Heart right ventricle (tissue), 16 donors: ENCODE results near the gene HOXA1. TPM values are rescaled to one million over a fixed set of nuclear protein-coding genes. Genes with fewer than 3 reads are reported as not detected.
A peak's percentile ranks its signal among the peaks of the same experiment; 100 is the strongest.

Experiments
- ATAC-seq, 8 donors: fragments of 200-7000 bp; cut with Tn5 transposase; one replicate each; pipeline ENCODE4 v1.9.1; 2020; ENCODE audit warnings: mild to moderate bottlenecking in 8 of 8, moderate library complexity in 8 of 8, moderate number of reproducible peaks in 1 of 8
- DNase-seq, 2 donors: peaks; one replicate each; pipeline ENCODE4 v3.0.0-alpha.2; 2020
- H3K27ac ChIP-seq, 10 donors: fragments of 200-600 bp; sonication (generic) in 2 of 10; one replicate each; pipeline versions ENCODE4 v1.5.0 to v1.8.0; 2020 to 2022; ENCODE audit warnings: mild to moderate bottlenecking in 3 of 10
- H3K27me3 ChIP-seq, 7 donors: fragments of 200-600 bp; one replicate each; pipeline ENCODE4 v1.8.0; 2021 to 2022; ENCODE audit warnings: mild to moderate bottlenecking in 2 of 7
- H3K36me3 ChIP-seq, 9 donors: fragments of 200-600 bp; sonication (generic) in 1 of 9; one replicate each; pipeline versions ENCODE4 v1.5.0 to v1.8.0; 2020 to 2022; ENCODE audit warnings: mild to moderate bottlenecking in 2 of 9
- H3K4me1 ChIP-seq, 9 donors: fragments of 200-600 bp; sonication (generic) in 1 of 9; one replicate each; pipeline versions ENCODE4 v1.5.0 to v1.8.0; 2020 to 2022; ENCODE audit warnings: mild to moderate bottlenecking in 4 of 9
- H3K4me3 ChIP-seq, 10 donors: fragments of 200-600 bp; sonication (generic) in 2 of 10; one replicate each; pipeline versions ENCODE4 v1.5.0 to v1.8.0; 2020 to 2022; ENCODE audit warnings: mild to moderate bottlenecking in 7 of 10, moderate library complexity in 2 of 10
- H3K9me3 ChIP-seq, 11 donors: fragments of 200-600 bp in 10 of 11; sonication (generic) in 2 of 11; one replicate each; pipeline versions ENCODE4 v1.5.0 to v1.8.0; 2013 to 2022; ENCODE audit warnings: mild to moderate bottlenecking in 2 of 11, control low read depth in 1 of 11, moderate library complexity in 1 of 11
- WGBS, 2 donors: extraction: QIAGEN DNeasy Blood & Tissue Kit; methylation state at CpG; one replicate each; pipeline ENCODE4 v1.1.7; 2013; ENCODE audit warnings: inconsistent platforms in 1 of 2; 5-methylcytosine and 5-hydroxymethylcytosine counted together
- intact Hi-C, 10 donors: fragments of 100-400 bp; cut with DNase I; formaldehyde crosslinking; loops; one replicate each; pipeline versions ENCODE4 v1.11.1 to v1.14.2; 2022
- polyA plus RNA-seq, 2 donors: library from polyadenylated mRNA; stranded (reverse); fragments of 200-250 nt; gene quantifications; one replicate each; pipeline ENCODE4 v1.2.3, GENCODE V29; 2013
- total RNA-seq, 10 donors: library from RNA; stranded (reverse); fragmentation: NEBNext Ultra II Directional in 3 of 10; extraction: Animal tissue kit (Norgen Biotek cat#: 25700) in 3 of 10; gene quantifications; one replicate each; pipeline versions ENCODE4 v1.2.1 to v1.2.4, GENCODE V29; 2021 to 2023
- TF ChIP-seq, protein P1 (sequence below), 9 donors: fragments of 200-600 bp; sonication (generic) in 2 of 9; IDR thresholded peaks; one replicate each; pipeline versions ENCODE4 v1.5.0 to v1.8.0; 2021 to 2022; ENCODE audit warnings: antibody characterized with exemption in 9 of 9, mild to moderate bottlenecking in 5 of 9, moderate library complexity in 1 of 9
- donor health status: Arrhythmogenic right ventricular cardiomyopathy.
- donor health status: ischemic (EF 13 %, LVEDD 7.1; RV severe dilation, severe dysfunction).
- donor health status: healthy with polysubstance abuse.
- donor health status: DM: no; HTN: yes; CAD: no.
- donor health status: DM: no; HTN: no; CAD: no.
- donor health status: ischemic (EF 25% LVEDD 6.9; RV normal size, moderate dysfunction).
- donor health status: ischemic (EF 25% LVEDD 5.7; RV mildly dilated, moderate dysfunction).
- donor health status: healthy.
- donor health status: DM: yes; HTN: yes; CAD: no.
- donor health status: Ischemic cardiomyopathy.
- donor health status: ischemic (EF 35%, LVEDD 5.7; RV mildly dilated, moderate dysfunction).
- donor health status: nonischemic (EF 11% LVEDD 7.7; RV severe dilation, severe dysfunction).
- donor health status: DM: yes; HTN: yes; CAD: no.
- donor health status: PGD.
- donor health status: ischemic (EF 29% LVEDD 5.4; RV normal size, mild dysfunction).
- donor health status: nonischemic (EF 23%, LVEDD 6.1; RV moderate dilation, normal function).

HOXA1 gene
- total and polyA plus RNA-seq, 12 donors = 0.07 to 0.37 (median 0.15) TPM; not detected in 9

DNA sequence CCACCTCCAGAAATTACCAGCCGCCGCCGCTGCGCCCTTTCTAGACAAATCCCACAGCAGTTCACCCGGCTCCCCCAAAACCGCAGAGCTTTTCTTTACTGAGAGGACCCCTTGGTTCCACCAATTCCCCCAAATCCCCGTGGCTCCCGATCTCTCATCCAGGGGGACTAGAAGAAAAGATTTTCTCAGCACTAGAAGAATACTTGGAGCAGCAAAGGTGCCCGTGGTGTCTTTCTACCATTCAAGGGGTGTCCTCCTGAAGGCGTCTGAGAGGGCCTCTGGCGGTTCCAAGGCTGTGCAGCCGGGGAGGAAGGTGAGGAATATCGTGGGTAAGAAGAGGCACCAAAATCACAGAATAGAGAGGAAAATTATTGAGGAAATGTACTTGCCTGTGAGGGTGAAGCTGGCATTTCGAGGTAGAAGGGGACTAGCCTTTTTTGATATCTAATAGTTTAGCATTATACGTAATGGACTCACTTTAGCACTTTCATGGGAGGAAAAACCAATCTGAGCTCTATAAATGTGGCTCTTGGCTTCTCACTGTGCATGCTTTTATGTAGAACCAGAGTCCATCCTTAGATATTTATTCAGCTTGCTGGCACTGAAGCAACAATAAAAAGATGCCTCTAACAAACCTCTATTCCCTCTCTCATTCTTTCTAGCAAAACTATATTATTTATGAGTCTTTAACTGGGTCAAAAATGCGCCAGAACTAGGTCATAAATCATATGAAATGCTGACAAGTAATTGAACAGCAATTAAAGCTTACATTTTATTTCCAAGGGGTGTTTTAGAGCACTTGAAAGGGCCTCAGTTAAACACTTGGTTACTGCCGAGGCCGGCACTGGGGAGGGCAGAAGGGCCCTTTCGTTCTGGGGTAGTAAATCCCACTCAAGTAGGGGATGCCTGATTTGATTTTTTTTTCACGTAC lies 20.5 kb upstream of the HOXA1 start:
- intact Hi-C loops = no loop called here
- Histone ChIP-seq H3K4me3 (peak overlapping the region in 5 of 10 donors; percentile 11 to 42 (median 21)), H3K36me3 (no peaks in the 10 kb centered on the region), H3K4me1 (peaks cover 0 to 17% (median 4%) of the 10 kb centered on the region in 9 donors), H3K9me3 (no peaks in the 10 kb centered on the region), H3K27ac (peak overlapping the region in 4 of 10 donors; percentile 28 to 82 (median 64)), H3K27me3 (peaks cover 18 to 97% (median 96%) of the 10 kb centered on the region in 7 donors)
- ATAC-seq (no peak), DNase-seq (no peak)
- WGBS, 2 donors = 14 to 25% methylated on average over 20 of the region's 20 CpGs
- TF ChIP-seq, protein P1, sequence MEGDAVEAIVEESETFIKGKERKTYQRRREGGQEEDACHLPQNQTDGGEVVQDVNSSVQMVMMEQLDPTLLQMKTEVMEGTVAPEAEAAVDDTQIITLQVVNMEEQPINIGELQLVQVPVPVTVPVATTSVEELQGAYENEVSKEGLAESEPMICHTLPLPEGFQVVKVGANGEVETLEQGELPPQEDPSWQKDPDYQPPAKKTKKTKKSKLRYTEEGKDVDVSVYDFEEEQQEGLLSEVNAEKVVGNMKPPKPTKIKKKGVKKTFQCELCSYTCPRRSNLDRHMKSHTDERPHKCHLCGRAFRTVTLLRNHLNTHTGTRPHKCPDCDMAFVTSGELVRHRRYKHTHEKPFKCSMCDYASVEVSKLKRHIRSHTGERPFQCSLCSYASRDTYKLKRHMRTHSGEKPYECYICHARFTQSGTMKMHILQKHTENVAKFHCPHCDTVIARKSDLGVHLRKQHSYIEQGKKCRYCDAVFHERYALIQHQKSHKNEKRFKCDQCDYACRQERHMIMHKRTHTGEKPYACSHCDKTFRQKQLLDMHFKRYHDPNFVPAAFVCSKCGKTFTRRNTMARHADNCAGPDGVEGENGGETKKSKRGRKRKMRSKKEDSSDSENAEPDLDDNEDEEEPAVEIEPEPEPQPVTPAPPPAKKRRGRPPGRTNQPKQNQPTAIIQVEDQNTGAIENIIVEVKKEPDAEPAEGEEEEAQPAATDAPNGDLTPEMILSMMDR (IDR thresholded peaks at IDR 0.05) = no peak

DNA sequence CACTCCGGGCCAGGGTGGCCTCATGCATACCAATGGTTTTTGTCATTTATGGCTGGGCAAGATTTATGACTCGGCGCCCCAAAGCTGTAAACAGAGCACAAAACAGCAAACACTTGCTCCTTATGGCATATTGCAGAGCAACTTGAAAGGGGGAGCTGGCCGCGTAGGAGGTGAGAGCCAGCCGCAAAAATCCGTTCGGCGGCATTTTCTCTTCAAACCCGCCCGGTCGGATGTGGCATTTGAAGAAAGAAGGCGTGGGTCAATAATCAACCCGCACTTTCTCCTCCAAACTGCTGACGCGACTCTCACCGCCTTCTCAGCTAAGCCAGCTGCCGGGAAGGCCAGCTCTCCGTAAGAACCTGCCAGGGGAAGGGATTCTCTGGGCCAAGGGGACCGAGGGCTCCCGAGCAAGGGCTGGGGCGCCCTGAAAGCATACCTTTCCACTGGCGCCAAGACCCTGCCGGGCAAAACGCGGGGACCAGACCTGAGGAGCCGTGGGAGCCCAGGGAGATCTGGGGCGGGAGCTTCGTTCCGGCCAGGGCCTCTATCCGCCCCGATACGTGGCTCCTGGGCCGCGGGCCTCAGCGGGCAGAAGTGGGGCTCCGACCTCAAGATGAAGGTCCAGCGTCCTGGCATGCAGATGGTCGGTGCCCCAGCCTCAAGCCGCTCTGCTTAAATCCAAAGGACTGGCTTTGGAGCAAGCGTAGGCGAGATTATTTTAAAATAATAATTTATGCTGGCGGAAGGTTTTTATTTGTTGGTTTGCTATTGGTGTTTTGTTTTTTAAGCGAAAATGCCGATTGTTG lies 19.6 kb upstream of the HOXA1 start:
- ATAC-seq = no peak
- Histone ChIP-seq H3K27me3 (peaks cover 18 to 99% (median 98%) of the 10 kb centered on the region in 7 donors), H3K4me1 (peaks cover 0 to 22% (median 6%) of the 10 kb centered on the region in 9 donors), H3K36me3 (no peaks in the 10 kb centered on the region), H3K4me3 (peak overlapping the region in 7 of 10 donors; percentile 4 to 42 (median 15)), H3K9me3 (no peaks in the 10 kb centered on the region), H3K27ac (peak overlapping the region in 5 of 10 donors; percentile 11 to 82 (median 64))
- TF ChIP-seq, protein P1 (IDR thresholded peaks at IDR 0.05) = no peak
- WGBS, 2 donors = 6 to 13% methylated on average over 45 of the region's 45 CpGs
- intact Hi-C loops = no loop called here
- DNase-seq = no peak

- DNase-seq (no peak), ATAC-seq (no peak)
- intact Hi-C loops = no loop called here
- WGBS, 2 donors = 11 to 19% methylated on average over 6 of the region's 6 CpGs
- TF ChIP-seq, protein P1 (IDR thresholded peaks at IDR 0.05) = no peak
- Histone ChIP-seq H3K27me3 (peaks cover 18 to 99% (median 98%) of the 10 kb centered on the region in 7 donors), H3K36me3 (no peaks in the 10 kb centered on the region), H3K27ac (peak overlapping the region in 3 of 10 donors; percentile 11 to 82 (median 64)), H3K4me1 (peaks cover 0 to 24% (median 6%) of the 10 kb centered on the region in 9 donors), H3K4me3 (peak overlapping the region in 4 of 10 donors; percentile 15 to 42 (median 28)), H3K9me3 (no peaks in the 10 kb centered on the region)
These were observed 19.1 kb upstream of the HOXA1 start for GRCh38 chr7:27114881-27115220.
